Fibroblast of lung (primary cell): ENCODE data around the gene LRRC8C. TPM values are rescaled to one million over a fixed set of nuclear protein-coding genes. Genes with fewer than 3 reads are reported as not detected.
A peak's percentile ranks its signal among the peaks of the same experiment; 100 is the strongest.

Source experiments
- DNase-seq, 2 donors: peaks; one replicate each; pipeline versions ENCODE4 v3.0.0 to v3.0.0-alpha.2; 2010; ENCODE audit warnings: low read depth in 2 of 2
- H2AFZ ChIP-seq: 2 replicates; pipeline ENCODE4 v1.5.1; 2012; ENCODE audit warnings: low read length, control low read depth, inconsistent platforms
- H3K27ac ChIP-seq: 2 replicates; pipeline ENCODE4 v1.5.1; 2011; ENCODE audit warnings: low read length, control low read depth; ENCODE audit not compliant: insufficient read depth
- H3K27me3 ChIP-seq: 2 replicates; pipeline ENCODE4 v1.5.1; 2011; ENCODE audit warnings: mild to moderate bottlenecking, low read length; ENCODE audit not compliant: control insufficient read depth, insufficient read depth
- H3K36me3 ChIP-seq: 2 replicates; pipeline ENCODE4 v1.5.1; 2011; ENCODE audit warnings: low read length; ENCODE audit not compliant: control insufficient read depth, insufficient read depth
- H3K4me1 ChIP-seq: 2 replicates; pipeline ENCODE4 v1.5.1; 2011; ENCODE audit warnings: low read length; ENCODE audit not compliant: control insufficient read depth, insufficient read depth; ENCODE audit errors: extremely low read depth
- H3K4me2 ChIP-seq: 2 replicates; pipeline ENCODE4 v1.5.1; 2011; ENCODE audit warnings: low read length, control low read depth; ENCODE audit not compliant: insufficient read depth; ENCODE audit errors: extremely low read depth
- H3K4me3 ChIP-seq, 4 experiments: fragments of 200-600 bp in 1 of 4; sonication (generic) in 1 of 4; replicated peaks in 1 of 4; 2 replicates each; pipeline ENCODE4 v1.5.1; 2011 to 2016; ENCODE audit warnings: low read length in 4 of 4, low read depth in 3 of 4, mild to moderate bottlenecking in 3 of 4, control low read depth in 2 of 4, inconsistent platforms in 1 of 4, mixed read lengths in 1 of 4; ENCODE audit not compliant: insufficient read depth in 1 of 4; ENCODE audit errors: control extremely low read depth in 1 of 4
- H3K79me2 ChIP-seq: 2 replicates; pipeline ENCODE4 v1.5.1; 2012; ENCODE audit warnings: mild to moderate bottlenecking, low read length, inconsistent platforms; ENCODE audit not compliant: control insufficient read depth, insufficient read depth
- H3K9ac ChIP-seq: 2 replicates; pipeline ENCODE4 v1.5.1; 2011; ENCODE audit warnings: mild to moderate bottlenecking, low read length, control low read depth; ENCODE audit not compliant: insufficient read depth
- H3K9me3 ChIP-seq: 2 replicates; pipeline ENCODE4 v1.5.1; 2012; ENCODE audit warnings: low read depth, low read length; ENCODE audit not compliant: control insufficient read depth, insufficient read depth
- H4K20me1 ChIP-seq: 2 replicates; pipeline ENCODE4 v1.5.1; 2011; ENCODE audit warnings: low read length; ENCODE audit not compliant: control insufficient read depth, insufficient read depth; ENCODE audit errors: extremely low read depth
- EZH2 ChIP-seq: IDR thresholded peaks from 2 replicates; pipeline ENCODE4 v1.5.1; 2012; ENCODE audit warnings: low read length, control low read depth, mild to moderate bottlenecking; ENCODE audit errors: missing control alignments
- polyA plus RNA-seq, 2 donors: library from polyadenylated mRNA; depleted of rRNA in 1 of 2; stranded (reverse) in 1 of 2; unstranded in 1 of 2; fragments of >200 nt; gene quantifications; 2 replicates each; pipeline ENCODE4 v1.2.1, GENCODE V29; 2011 to 2012; ENCODE audit warnings: missing spikeins in 1 of 2
- total RNA-seq: library from RNA; depleted of rRNA; stranded (reverse); fragments of >200 nt; gene quantifications from 2 replicates; pipeline ENCODE4 v1.2.1, GENCODE V29; 2014
- TF ChIP-seq, protein P1 (sequence below), 2 donors: IDR thresholded peaks in 1 of 2; conservative IDR thresholded peaks in 1 of 2; 1 replicate in 1 of 2; 2 replicates in 1 of 2; pipeline ENCODE4 v1.5.1; 2011 to 2012; ENCODE audit warnings: low read length in 2 of 2, control low read depth in 1 of 2, inconsistent platforms in 1 of 2, low read depth in 1 of 2, mild to moderate bottlenecking in 1 of 2

LRRC8C gene
- total and polyA plus RNA-seq, 2 donors (not counting 1 experiment from before 2014, with no cell fraction given) = 5.4 to 13.2 TPM

DNA sequence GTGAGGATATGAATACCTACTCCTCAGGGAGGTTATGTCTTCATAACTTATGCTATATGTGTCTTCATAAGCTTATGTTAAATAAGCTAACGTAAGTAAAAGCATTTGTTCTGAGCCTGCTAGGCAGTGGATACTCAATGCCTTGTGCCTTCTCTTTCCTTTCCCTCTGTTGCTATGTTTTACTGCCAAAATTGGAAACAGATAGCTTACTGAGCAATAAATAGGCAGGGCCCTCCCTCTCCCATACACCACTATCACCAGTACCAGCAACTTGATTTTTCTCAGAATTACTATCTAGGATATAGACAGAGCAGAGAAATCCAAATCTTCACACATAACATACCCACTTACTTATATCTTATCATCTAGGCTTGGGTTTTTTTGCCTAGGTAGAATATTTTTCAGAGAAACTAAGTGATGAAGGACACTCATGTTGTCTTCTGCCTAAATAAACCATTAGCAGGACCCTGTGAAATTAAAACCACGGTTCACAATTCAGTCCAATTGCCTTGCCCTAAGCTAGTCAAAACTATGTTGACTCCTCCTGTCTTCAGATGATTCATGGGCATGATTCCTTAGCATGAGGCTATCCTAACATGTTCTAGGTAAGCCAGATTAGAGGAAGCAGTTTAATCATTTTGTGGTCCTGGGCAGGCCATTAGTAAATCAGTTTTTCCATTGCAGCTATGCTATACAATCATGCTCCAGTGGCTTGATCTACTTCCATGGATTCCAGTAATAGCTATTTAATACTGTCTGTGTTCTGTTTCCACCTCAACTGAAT is 15.9 kb upstream of the LRRC8C start:
- H3K27me3 ChIP-seq = no peaks in the 10 kb centered on the region
- H3K4me2 ChIP-seq = no peak overlapping the region
- no peak overlapping the region for H2AFZ ChIP-seq
- TF ChIP-seq EZH2 = no peak
- TF ChIP-seq, protein P1, sequence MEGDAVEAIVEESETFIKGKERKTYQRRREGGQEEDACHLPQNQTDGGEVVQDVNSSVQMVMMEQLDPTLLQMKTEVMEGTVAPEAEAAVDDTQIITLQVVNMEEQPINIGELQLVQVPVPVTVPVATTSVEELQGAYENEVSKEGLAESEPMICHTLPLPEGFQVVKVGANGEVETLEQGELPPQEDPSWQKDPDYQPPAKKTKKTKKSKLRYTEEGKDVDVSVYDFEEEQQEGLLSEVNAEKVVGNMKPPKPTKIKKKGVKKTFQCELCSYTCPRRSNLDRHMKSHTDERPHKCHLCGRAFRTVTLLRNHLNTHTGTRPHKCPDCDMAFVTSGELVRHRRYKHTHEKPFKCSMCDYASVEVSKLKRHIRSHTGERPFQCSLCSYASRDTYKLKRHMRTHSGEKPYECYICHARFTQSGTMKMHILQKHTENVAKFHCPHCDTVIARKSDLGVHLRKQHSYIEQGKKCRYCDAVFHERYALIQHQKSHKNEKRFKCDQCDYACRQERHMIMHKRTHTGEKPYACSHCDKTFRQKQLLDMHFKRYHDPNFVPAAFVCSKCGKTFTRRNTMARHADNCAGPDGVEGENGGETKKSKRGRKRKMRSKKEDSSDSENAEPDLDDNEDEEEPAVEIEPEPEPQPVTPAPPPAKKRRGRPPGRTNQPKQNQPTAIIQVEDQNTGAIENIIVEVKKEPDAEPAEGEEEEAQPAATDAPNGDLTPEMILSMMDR (conservative IDR thresholded peaks at IDR 0.05 in 1 of 2, IDR thresholded peaks at IDR 0.05 in 1 of 2; ENCODE audit: low read depth in 1 of 2, low read length in 2 of 2) = no peak
- H3K27ac ChIP-seq = no peak overlapping the region
- no peaks in the 10 kb centered on the region for H3K9me3 ChIP-seq
- DNase-seq = peak in 1 of 2 donors; percentile 45
- H3K4me1 ChIP-seq = no peaks in the 10 kb centered on the region
- H3K79me2 ChIP-seq = no peaks in the 10 kb centered on the region
- no peaks in the 10 kb centered on the region for H3K36me3 ChIP-seq
- H3K4me3 ChIP-seq = no peak overlapping the region
- H3K9ac ChIP-seq = no peak overlapping the region
- H4K20me1 ChIP-seq = no peaks in the 10 kb centered on the region

DNA sequence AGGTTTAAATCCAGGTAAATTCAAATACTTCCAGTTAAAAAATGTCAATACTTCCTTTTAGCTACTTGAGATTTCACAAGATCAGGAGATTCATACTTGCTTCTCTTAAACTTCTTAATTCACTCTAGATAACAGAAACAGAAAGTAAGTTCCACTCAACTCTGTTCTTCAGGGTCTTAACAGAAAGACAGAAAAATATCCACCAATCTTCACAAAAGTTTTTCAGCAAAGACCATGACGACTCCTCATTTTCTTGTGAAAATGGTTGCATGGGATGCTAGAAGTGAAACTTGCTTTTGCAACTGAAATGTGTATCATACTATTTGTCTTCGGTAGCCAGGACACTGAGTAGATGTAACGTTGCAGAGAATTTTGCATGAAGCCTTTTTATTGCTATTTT is 12.3 kb upstream of the LRRC8C start:
- Histone ChIP-seq H3K4me2 (no peak overlapping the region), H3K9me3 (no peaks in the 10 kb centered on the region), H3K36me3 (no peaks in the 10 kb centered on the region), H2AFZ (no peak overlapping the region), H4K20me1 (no peaks in the 10 kb centered on the region), H3K9ac (no peak overlapping the region), H3K4me1 (no peaks in the 10 kb centered on the region), H3K4me3 (no peak overlapping the region), H3K27me3 (no peaks in the 10 kb centered on the region), H3K27ac (no peak overlapping the region), H3K79me2 (no peaks in the 10 kb centered on the region)
- TF ChIP-seq, protein P1 (conservative IDR thresholded peaks at IDR 0.05 in 1 of 2, IDR thresholded peaks at IDR 0.05 in 1 of 2; ENCODE audit: low read depth in 1 of 2, low read length in 2 of 2) = no peak
- TF ChIP-seq EZH2 = no peak
- DNase-seq = no peak

DNA sequence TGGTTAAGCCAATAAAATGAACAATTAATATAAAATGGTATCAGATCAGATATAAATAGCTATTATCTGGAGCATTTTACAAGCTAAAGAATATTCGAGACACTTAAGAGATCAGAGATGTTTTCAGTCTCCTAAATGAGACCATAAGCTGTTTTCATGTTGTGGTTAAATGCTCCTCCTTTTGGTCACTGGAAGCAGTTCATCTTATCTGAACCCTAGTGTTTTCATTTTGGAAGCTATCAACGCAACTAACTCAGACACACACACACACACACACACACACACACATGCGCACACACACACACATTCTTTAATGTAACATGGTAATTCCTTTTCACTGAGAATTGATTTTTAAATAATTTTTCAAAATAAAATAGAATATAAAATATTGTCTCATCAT is 10.0 kb upstream of the LRRC8C start:
- no peaks in the 10 kb centered on the region for H3K79me2 ChIP-seq
- H3K9ac ChIP-seq = no peak overlapping the region
- H3K4me3 ChIP-seq = no peak overlapping the region
- H3K27ac ChIP-seq = no peak overlapping the region
- no peak for TF ChIP-seq EZH2
- TF ChIP-seq, protein P1 (conservative IDR thresholded peaks at IDR 0.05 in 1 of 2, IDR thresholded peaks at IDR 0.05 in 1 of 2; ENCODE audit: low read depth in 1 of 2, low read length in 2 of 2) = peak in 1 of 2 donors; percentile 41
- H3K9me3 ChIP-seq = no peaks in the 10 kb centered on the region
- no peaks in the 10 kb centered on the region for H3K4me1 ChIP-seq
- H3K4me2 ChIP-seq = no peak overlapping the region
- peak; percentile 39 to 58 for DNase-seq
- H2AFZ ChIP-seq = no peak overlapping the region
- no peaks in the 10 kb centered on the region for H4K20me1 ChIP-seq
- H3K36me3 ChIP-seq = no peaks in the 10 kb centered on the region
- H3K27me3 ChIP-seq = no peaks in the 10 kb centered on the region
